HCT116 (cell line): ENCODE measurements around the gene UBE2S.

Source experiments
- CBX3 ChIP-seq: IDR thresholded peaks from 2 replicates; pipeline ENCODE4 v1.6.1; 2012; ENCODE audit warnings: low read depth
- CEBPB ChIP-seq: IDR thresholded peaks from 2 replicates; pipeline ENCODE4 v1.6.1; 2012; ENCODE audit warnings: low read depth
- EGR1 ChIP-seq: IDR thresholded peaks from 2 replicates; pipeline ENCODE4 v1.6.1; 2012; ENCODE audit warnings: low read depth
- EZH2 ChIP-seq: fragments of 200-600 bp; sonication (generic); IDR thresholded peaks from 2 replicates; pipeline ENCODE4 v1.6.1; 2017; ENCODE audit warnings: antibody characterized with exemption, mixed run types
- EZH2phosphoT487 ChIP-seq: fragments of 200-600 bp; IDR thresholded peaks from 2 replicates; pipeline ENCODE4 v1.6.1; 2018; ENCODE audit warnings: antibody characterized with exemption, borderline replicate concordance
- JUND ChIP-seq: IDR thresholded peaks from 2 replicates; pipeline ENCODE4 v1.6.1; 2012
- POLR2A ChIP-seq: IDR thresholded peaks from 2 replicates; pipeline ENCODE4 v1.7.0; 2011; ENCODE audit warnings: borderline replicate concordance; ENCODE audit not compliant: insufficient read depth, insufficient read length; ENCODE audit errors: extremely low read depth
- POLR2AphosphoS5 ChIP-seq: IDR thresholded peaks from 2 replicates; pipeline ENCODE4 v1.6.1; 2011; ENCODE audit warnings: mild to moderate bottlenecking, low read depth, low read length, moderate library complexity
- RAD21 ChIP-seq: IDR thresholded peaks from 2 replicates; pipeline ENCODE4 v1.6.1; 2012; ENCODE audit warnings: low read depth, mild to moderate bottlenecking
- SIN3A ChIP-seq: IDR thresholded peaks from 2 replicates; pipeline ENCODE4 v1.6.1; 2012; ENCODE audit warnings: low read depth
- SP1 ChIP-seq: IDR thresholded peaks from 2 replicates; pipeline ENCODE4 v1.6.1; 2012; ENCODE audit warnings: low read depth
- TCF7L2 ChIP-seq: IDR thresholded peaks from 2 replicates; pipeline ENCODE4 v1.7.0; 2011; ENCODE audit warnings: borderline replicate concordance, inconsistent platforms; ENCODE audit not compliant: insufficient read depth, insufficient read length; ENCODE audit errors: extremely low read depth
- TF ChIP-seq, protein P1 (sequence below), 3 experiments: fragments of 200-600 bp in 1 of 3; sonication (generic) in 1 of 3; IDR thresholded peaks in 2 of 3; conservative IDR thresholded peaks in 1 of 3; 2 replicates each; pipeline ENCODE4 v1.5.1; 2012 to 2017; ENCODE audit warnings: low read depth in 2 of 3, low read length in 2 of 3, antibody characterized with exemption in 1 of 3, borderline replicate concordance in 1 of 3, control low read depth in 1 of 3, mild to moderate bottlenecking in 1 of 3, mixed read lengths in 1 of 3, mixed run types in 1 of 3, moderate library complexity in 1 of 3; ENCODE audit not compliant: insufficient read depth in 1 of 3
- TF ChIP-seq, protein P2 (sequence below): IDR thresholded peaks from 2 replicates; pipeline ENCODE4 v1.6.1; 2012; ENCODE audit warnings: low read depth

DNA sequence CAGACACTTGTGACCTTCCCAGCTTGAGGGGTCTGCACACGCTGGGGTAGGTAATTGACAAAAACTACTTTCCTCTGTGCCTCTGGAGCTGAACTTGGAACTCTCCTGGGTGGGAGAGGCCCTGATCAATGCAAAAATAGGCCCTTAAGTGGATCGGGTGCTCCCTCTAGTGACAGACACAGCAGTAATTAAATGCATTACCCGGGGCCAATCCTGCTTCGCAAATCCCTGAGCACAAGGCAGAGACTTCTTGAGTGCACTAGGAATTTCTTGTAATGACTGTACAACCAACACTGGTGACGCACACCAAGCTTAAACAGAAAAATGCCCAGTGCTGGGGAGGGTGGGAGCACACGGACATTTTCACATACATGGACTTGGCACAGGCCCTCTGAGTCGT lies 10.6 kb upstream of the UBE2S start:
- TF ChIP-seq EZH2, result no peak
- no peak for TF ChIP-seq POLR2AphosphoS5
- TF ChIP-seq, protein P1, sequence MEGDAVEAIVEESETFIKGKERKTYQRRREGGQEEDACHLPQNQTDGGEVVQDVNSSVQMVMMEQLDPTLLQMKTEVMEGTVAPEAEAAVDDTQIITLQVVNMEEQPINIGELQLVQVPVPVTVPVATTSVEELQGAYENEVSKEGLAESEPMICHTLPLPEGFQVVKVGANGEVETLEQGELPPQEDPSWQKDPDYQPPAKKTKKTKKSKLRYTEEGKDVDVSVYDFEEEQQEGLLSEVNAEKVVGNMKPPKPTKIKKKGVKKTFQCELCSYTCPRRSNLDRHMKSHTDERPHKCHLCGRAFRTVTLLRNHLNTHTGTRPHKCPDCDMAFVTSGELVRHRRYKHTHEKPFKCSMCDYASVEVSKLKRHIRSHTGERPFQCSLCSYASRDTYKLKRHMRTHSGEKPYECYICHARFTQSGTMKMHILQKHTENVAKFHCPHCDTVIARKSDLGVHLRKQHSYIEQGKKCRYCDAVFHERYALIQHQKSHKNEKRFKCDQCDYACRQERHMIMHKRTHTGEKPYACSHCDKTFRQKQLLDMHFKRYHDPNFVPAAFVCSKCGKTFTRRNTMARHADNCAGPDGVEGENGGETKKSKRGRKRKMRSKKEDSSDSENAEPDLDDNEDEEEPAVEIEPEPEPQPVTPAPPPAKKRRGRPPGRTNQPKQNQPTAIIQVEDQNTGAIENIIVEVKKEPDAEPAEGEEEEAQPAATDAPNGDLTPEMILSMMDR (IDR thresholded peaks at IDR 0.05 in 2 of 3, conservative IDR thresholded peaks at IDR 0.05 in 1 of 3; ENCODE audit: borderline replicate concordance in 1 of 3, insufficient read depth in 1 of 3, low read depth in 2 of 3, low read length in 2 of 3), result peak; percentile 69 to 87 (median 80)
- TF ChIP-seq EGR1, result no peak
- no peak for TF ChIP-seq POLR2A
- no peak for TF ChIP-seq EZH2phosphoT487
- no peak for TF ChIP-seq TCF7L2
- no peak for TF ChIP-seq SP1
- TF ChIP-seq RAD21, result peak; percentile 97
- TF ChIP-seq CEBPB, result no peak
- no peak for TF ChIP-seq JUND
- TF ChIP-seq, protein P2, sequence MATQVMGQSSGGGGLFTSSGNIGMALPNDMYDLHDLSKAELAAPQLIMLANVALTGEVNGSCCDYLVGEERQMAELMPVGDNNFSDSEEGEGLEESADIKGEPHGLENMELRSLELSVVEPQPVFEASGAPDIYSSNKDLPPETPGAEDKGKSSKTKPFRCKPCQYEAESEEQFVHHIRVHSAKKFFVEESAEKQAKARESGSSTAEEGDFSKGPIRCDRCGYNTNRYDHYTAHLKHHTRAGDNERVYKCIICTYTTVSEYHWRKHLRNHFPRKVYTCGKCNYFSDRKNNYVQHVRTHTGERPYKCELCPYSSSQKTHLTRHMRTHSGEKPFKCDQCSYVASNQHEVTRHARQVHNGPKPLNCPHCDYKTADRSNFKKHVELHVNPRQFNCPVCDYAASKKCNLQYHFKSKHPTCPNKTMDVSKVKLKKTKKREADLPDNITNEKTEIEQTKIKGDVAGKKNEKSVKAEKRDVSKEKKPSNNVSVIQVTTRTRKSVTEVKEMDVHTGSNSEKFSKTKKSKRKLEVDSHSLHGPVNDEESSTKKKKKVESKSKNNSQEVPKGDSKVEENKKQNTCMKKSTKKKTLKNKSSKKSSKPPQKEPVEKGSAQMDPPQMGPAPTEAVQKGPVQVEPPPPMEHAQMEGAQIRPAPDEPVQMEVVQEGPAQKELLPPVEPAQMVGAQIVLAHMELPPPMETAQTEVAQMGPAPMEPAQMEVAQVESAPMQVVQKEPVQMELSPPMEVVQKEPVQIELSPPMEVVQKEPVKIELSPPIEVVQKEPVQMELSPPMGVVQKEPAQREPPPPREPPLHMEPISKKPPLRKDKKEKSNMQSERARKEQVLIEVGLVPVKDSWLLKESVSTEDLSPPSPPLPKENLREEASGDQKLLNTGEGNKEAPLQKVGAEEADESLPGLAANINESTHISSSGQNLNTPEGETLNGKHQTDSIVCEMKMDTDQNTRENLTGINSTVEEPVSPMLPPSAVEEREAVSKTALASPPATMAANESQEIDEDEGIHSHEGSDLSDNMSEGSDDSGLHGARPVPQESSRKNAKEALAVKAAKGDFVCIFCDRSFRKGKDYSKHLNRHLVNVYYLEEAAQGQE, result no peak
- no peak for TF ChIP-seq SIN3A
- peak; percentile 86 for TF ChIP-seq CBX3
